ENCODE data around the gene PLEKHJ1. TPM values are rescaled to one million over a fixed set of nuclear protein-coding genes. Genes with fewer than 3 reads are reported as not detected.

PLEKHJ1 gene
- polyA plus RNA-seq, 4 donors, result 58.4 to 91.2 (median 63.3) TPM

- DNase-seq (ENCODE audit: low read depth in 4 of 4, low spot score in 3 of 4), result peak in 1 of 4 donors; percentile 50
Observed at GRCh38 chr19:2270423-2271233, 34.5 kb upstream of the PLEKHJ1 start.

- no peak for DNase-seq (ENCODE audit: low read depth in 4 of 4, low spot score in 3 of 4)
Observed at GRCh38 chr19:2270157-2270422, 34.0 kb upstream of the PLEKHJ1 start.

- peak; percentile 88 to 93 (median 91) for DNase-seq (ENCODE audit: low read depth in 4 of 4, low spot score in 3 of 4)
Observed at GRCh38 chr19:2269244-2270156, 33.4 kb upstream of the PLEKHJ1 start.

- no peak for DNase-seq (ENCODE audit: low read depth in 4 of 4, low spot score in 3 of 4)
Observed at GRCh38 chr19:2268861-2269243, 32.7 kb upstream of the PLEKHJ1 start.

- no peak for DNase-seq (ENCODE audit: low read depth in 4 of 4, low spot score in 3 of 4)
Observed at GRCh38 chr19:2268480-2268830, 32.3 kb upstream of the PLEKHJ1 start.

- no peak for DNase-seq (ENCODE audit: low read depth in 4 of 4, low spot score in 3 of 4)
Observed at GRCh38 chr19:2266183-2266993, 30.3 kb upstream of the PLEKHJ1 start.

- DNase-seq (ENCODE audit: low read depth in 4 of 4, low spot score in 3 of 4), result no peak
Observed at GRCh38 chr19:2261438-2262172, 25.5 kb upstream of the PLEKHJ1 start.

- DNase-seq (ENCODE audit: low read depth in 4 of 4, low spot score in 3 of 4), result no peak
Observed at GRCh38 chr19:2260341-2260805, 24.2 kb upstream of the PLEKHJ1 start.

- DNase-seq (ENCODE audit: low read depth in 4 of 4, low spot score in 3 of 4), result no peak
Observed at GRCh38 chr19:2259336-2259735, 23.2 kb upstream of the PLEKHJ1 start.

GRCh38 chr19:2255982-2256685, 20.0 kb upstream of the PLEKHJ1 start, which contains the start of gene JSRP1:
Gene JSRP1 (minus strand): TSS chr19:2256417. CDS start chr19:2255314, 1,103 bp downstream.
- no peak for DNase-seq (ENCODE audit: low read depth in 4 of 4, low spot score in 3 of 4)

- no peak for DNase-seq (ENCODE audit: low read depth in 4 of 4, low spot score in 3 of 4)
Observed at GRCh38 chr19:2255112-2255845, 19.1 kb upstream of the PLEKHJ1 start.

GRCh38 chr19:2254064-2254872, 18.1 kb upstream of the PLEKHJ1 start:
- no peak for DNase-seq (ENCODE audit: low read depth in 4 of 4, low spot score in 3 of 4)

GRCh38 chr19:2253106-2254063, 17.3 kb upstream of the PLEKHJ1 start:
- no peak for DNase-seq (ENCODE audit: low read depth in 4 of 4, low spot score in 3 of 4)

- DNase-seq (ENCODE audit: low read depth in 4 of 4, low spot score in 3 of 4), result no peak
Observed at GRCh38 chr19:2252797-2253105, 16.6 kb upstream of the PLEKHJ1 start.

- no peak for DNase-seq (ENCODE audit: low read depth in 4 of 4, low spot score in 3 of 4)
Observed at GRCh38 chr19:2252055-2252796, 16.1 kb upstream of the PLEKHJ1 start.

Measured in right renal pelvis (tissue), 4 donors.